K562 (cell line): Measurements from ENCODE around the gene EOLA1. TPM values are rescaled to one million over a fixed set of nuclear protein-coding genes. Genes with fewer than 3 reads are reported as not detected.

Source experiments
- ATAC-seq: fragments of 200-7000 bp; cut with Tn5 transposase; 3 replicates; pipeline ENCODE4 v1.9.1; 2020; ENCODE audit warnings: moderate library complexity
- BruUV-seq: library from RNA; stranded (reverse); fragments of 400-500 nt; replicated peaks from 2 replicates; lab custom pipeline; 2021; lab: Mats Ljungman, UMichigan
- CTCF ChIA-PET: fragments of 300-600 bp; formaldehyde crosslinking; extraction: SDS; loops from one replicate; lab custom pipeline; 2021; ENCODE audit warnings: low intra/inter-chr PET ratio; lab: Yijun Ruan, JAX
- POLR2A ChIA-PET: fragments of 300-600, 350-650 bp; sonication (Branson Sonifier 250); formaldehyde crosslinking; extraction: SDS; loops from one replicate; lab custom pipeline; 2021; ENCODE audit warnings: antibody characterized with exemption, inconsistent platforms; lab: Yijun Ruan, JAX
- DNase-seq, 4 experiments: peaks; one replicate each; pipeline versions ENCODE4 v3.0.0 to v3.0.0-alpha.2; 2011 to 2018; ENCODE audit warnings: low spot score in 3 of 4, mixed read lengths in 3 of 4; ENCODE audit errors: extremely low read depth in 1 of 4
- FAIRE-seq: peaks from 2 replicates; lab custom pipeline; 2011; peaks lifted over from hg19 to GRCh38; lab: Jason Lieb, UNC
- H2AFZ ChIP-seq: 2 replicates; pipeline ENCODE4 v1.6.0; 2011; ENCODE audit warnings: low read depth, low read length, control low read depth, inconsistent platforms
- H3K27ac ChIP-seq: fragments of 200-600 bp; 3 replicates; pipeline ENCODE4 v1.8.0; 2011; ENCODE audit warnings: low read depth, mild to moderate bottlenecking, control low read depth, inconsistent platforms, low read length, moderate library complexity, mixed read lengths; ENCODE audit errors: extremely low read depth
- H3K27me3 ChIP-seq, 2 experiments: fragments of 300-600 bp in 1 of 2; 2 replicates in 1 of 2; 3 replicates in 1 of 2; pipeline versions ENCODE4 v1.6.0 to v1.8.0; 2011; ENCODE audit warnings: inconsistent platforms in 2 of 2, low read length in 2 of 2, mild to moderate bottlenecking in 1 of 2, mixed read lengths in 1 of 2, moderate library complexity in 1 of 2; ENCODE audit not compliant: control insufficient read depth in 2 of 2, insufficient read depth in 2 of 2
- H3K36me3 ChIP-seq: fragments of 300-600 bp; 3 replicates; pipeline ENCODE4 v1.8.0; 2011; ENCODE audit warnings: mild to moderate bottlenecking, low read length, inconsistent platforms; ENCODE audit not compliant: control insufficient read depth, insufficient read depth
- H3K4me1 ChIP-seq, 2 experiments: fragments of 200-600 bp in 1 of 2; replicated peaks in 1 of 2; 2 replicates in 1 of 2; 3 replicates in 1 of 2; pipeline versions ENCODE4 v1.5.1 to v1.8.0; 2011; ENCODE audit warnings: inconsistent platforms in 2 of 2, low read length in 2 of 2, mild to moderate bottlenecking in 1 of 2, mixed read lengths in 1 of 2, moderate library complexity in 1 of 2; ENCODE audit not compliant: control insufficient read depth in 2 of 2, insufficient read depth in 2 of 2
- H3K4me2 ChIP-seq: 2 replicates; pipeline ENCODE4 v1.6.1; 2011; ENCODE audit warnings: low read length, control low read depth, inconsistent platforms, mixed read lengths; ENCODE audit not compliant: insufficient read depth
- H3K4me3 ChIP-seq: fragments of 200-600 bp; sonication (generic), shearing (Covaris generic); 2 replicates; pipeline ENCODE4 v1.5.1; 2016; ENCODE audit warnings: control low read depth, inconsistent platforms
- H3K79me2 ChIP-seq: fragments of 200-600 bp; 3 replicates; pipeline ENCODE4 v1.8.0; 2011; ENCODE audit warnings: low read length, inconsistent platforms; ENCODE audit not compliant: control insufficient read depth, insufficient read depth
- H3K9ac ChIP-seq, 2 experiments: 2 replicates each; pipeline versions ENCODE4 v1.6.0 to v1.6.1; 2011; ENCODE audit warnings: low read depth in 2 of 2, low read length in 2 of 2, control low read depth in 1 of 2, inconsistent platforms in 1 of 2, mild to moderate bottlenecking in 1 of 2, mixed read lengths in 1 of 2; ENCODE audit not compliant: insufficient read depth in 1 of 2
- H3K9me1 ChIP-seq: one replicate; pipeline ENCODE4 v1.6.0; 2011; ENCODE audit warnings: inconsistent platforms, mild to moderate bottlenecking, low read length, moderate library complexity; ENCODE audit not compliant: control insufficient read depth, insufficient read depth
- H3K9me3 ChIP-seq: replicated peaks from 2 replicates; pipeline ENCODE4 v1.5.1; 2011; ENCODE audit warnings: low read depth, low read length, inconsistent platforms; ENCODE audit not compliant: control insufficient read depth, insufficient read depth
- H4K20me1 ChIP-seq: replicated peaks from 2 replicates; pipeline ENCODE4 v1.6.1; 2011; ENCODE audit warnings: low read length, inconsistent platforms, mixed read lengths; ENCODE audit not compliant: control insufficient read depth, insufficient read depth
- HEY1 ChIP-seq: fragments of 250-450 bp; sonication (Bioruptor Pico); IDR thresholded peaks from 2 replicates; pipeline ENCODE4 v1.5.0; 2020; ENCODE audit warnings: mild to moderate bottlenecking, moderate library complexity, borderline replicate concordance
- LEF1 ChIP-seq: fragments of 450-650 bp; IDR thresholded peaks from 2 replicates; pipeline ENCODE4 v1.6.1; 2016; ENCODE audit warnings: mild to moderate bottlenecking
- SETDB1 ChIP-seq: IDR thresholded peaks from one replicate; pipeline ENCODE4 v1.6.1; 2012; ENCODE audit warnings: low read length, control low read depth, inconsistent platforms
- ZBTB43 ChIP-seq: sonication (generic); formaldehyde crosslinking; IDR thresholded peaks from 2 replicates; pipeline ENCODE4 v1.8.0; 2023; ENCODE audit warnings: mild to moderate bottlenecking, missing genetic modification reagents
- ZEB2 ChIP-seq: fragments of 450-650 bp; IDR thresholded peaks from 2 replicates; pipeline ENCODE4 v1.6.1; 2016
- ZNF316 ChIP-seq: fragments of 450-650 bp; IDR thresholded peaks from 2 replicates; pipeline ENCODE4 v1.6.1; 2016
- WGBS: fragments of 100-300 bp; shearing (Covaris generic); methylation state at CpG from one replicate; pipeline ENCODE4 v1.1.6; 2016; ENCODE audit warnings: low coverage, mixed read lengths; ENCODE audit not compliant: insufficient coverage; ENCODE audit errors: missing lambda C conversion rate; 5-methylcytosine and 5-hydroxymethylcytosine counted together
- in situ Hi-C: fragments of 300-500 bp; cut with MboI; formaldehyde crosslinking; loops from 4 replicates; pipeline ENCODE4 v1.15.0; 2018; ENCODE audit warnings: inconsistent platforms, mixed read lengths
- intact Hi-C: fragments of 100-400 bp; cut with micrococcal nuclease; formaldehyde crosslinking; loops from 2 replicates; pipeline ENCODE4 v1.14.2; 2022
- polyA plus RNA-seq, 8 experiments: library from polyadenylated mRNA; depleted of rRNA in 4 of 8; stranded (reverse) in 5 of 8; unstranded in 3 of 8; fragments of >200 nt; fragmentation: Nextera tagmentation in 2 of 8; fragmentation: Illumina TruSeq in 1 of 8; extraction: Ambion mirVana in 2 of 8; extraction: Trizol in 1 of 8; gene quantifications; 2 replicates each; pipeline versions ENCODE4 v1.2.1 to v1.2.3, GENCODE V29; 2011 to 2014; ENCODE audit warnings: inconsistent platforms in 1 of 8, missing spikeins in 1 of 8
- total RNA-seq, 7 experiments: library from RNA; depleted of rRNA in 6 of 7; stranded (reverse); fragments of >200 nt in 6 of 7; fragmentation: Illumina TruSeq in 2 of 7; extraction: Trizol in 2 of 7; gene quantifications; 2 replicates each; pipeline versions ENCODE4 v1.2.1 to v1.2.3, GENCODE V29; 2011 to 2021; ENCODE audit warnings: low replicate concordance in 1 of 7
- TF ChIP-seq, protein P1 (sequence below): fragments of 250-450 bp; sonication (Bioruptor Pico); IDR thresholded peaks from 2 replicates; pipeline ENCODE4 v1.4.0; 2020

The EOLA1 gene
- total and polyA plus RNA-seq, 9 of the 15 experiments (the other 6 are each of a cell fraction or from before 2014, with no cell fraction given) = 6.3 to 32.9 (median 18.2) TPM

GRCh38 chrX:149497626-149498025 lies 43.2 kb upstream of the EOLA1 start (continued):
- TF ChIP-seq, protein P1, sequence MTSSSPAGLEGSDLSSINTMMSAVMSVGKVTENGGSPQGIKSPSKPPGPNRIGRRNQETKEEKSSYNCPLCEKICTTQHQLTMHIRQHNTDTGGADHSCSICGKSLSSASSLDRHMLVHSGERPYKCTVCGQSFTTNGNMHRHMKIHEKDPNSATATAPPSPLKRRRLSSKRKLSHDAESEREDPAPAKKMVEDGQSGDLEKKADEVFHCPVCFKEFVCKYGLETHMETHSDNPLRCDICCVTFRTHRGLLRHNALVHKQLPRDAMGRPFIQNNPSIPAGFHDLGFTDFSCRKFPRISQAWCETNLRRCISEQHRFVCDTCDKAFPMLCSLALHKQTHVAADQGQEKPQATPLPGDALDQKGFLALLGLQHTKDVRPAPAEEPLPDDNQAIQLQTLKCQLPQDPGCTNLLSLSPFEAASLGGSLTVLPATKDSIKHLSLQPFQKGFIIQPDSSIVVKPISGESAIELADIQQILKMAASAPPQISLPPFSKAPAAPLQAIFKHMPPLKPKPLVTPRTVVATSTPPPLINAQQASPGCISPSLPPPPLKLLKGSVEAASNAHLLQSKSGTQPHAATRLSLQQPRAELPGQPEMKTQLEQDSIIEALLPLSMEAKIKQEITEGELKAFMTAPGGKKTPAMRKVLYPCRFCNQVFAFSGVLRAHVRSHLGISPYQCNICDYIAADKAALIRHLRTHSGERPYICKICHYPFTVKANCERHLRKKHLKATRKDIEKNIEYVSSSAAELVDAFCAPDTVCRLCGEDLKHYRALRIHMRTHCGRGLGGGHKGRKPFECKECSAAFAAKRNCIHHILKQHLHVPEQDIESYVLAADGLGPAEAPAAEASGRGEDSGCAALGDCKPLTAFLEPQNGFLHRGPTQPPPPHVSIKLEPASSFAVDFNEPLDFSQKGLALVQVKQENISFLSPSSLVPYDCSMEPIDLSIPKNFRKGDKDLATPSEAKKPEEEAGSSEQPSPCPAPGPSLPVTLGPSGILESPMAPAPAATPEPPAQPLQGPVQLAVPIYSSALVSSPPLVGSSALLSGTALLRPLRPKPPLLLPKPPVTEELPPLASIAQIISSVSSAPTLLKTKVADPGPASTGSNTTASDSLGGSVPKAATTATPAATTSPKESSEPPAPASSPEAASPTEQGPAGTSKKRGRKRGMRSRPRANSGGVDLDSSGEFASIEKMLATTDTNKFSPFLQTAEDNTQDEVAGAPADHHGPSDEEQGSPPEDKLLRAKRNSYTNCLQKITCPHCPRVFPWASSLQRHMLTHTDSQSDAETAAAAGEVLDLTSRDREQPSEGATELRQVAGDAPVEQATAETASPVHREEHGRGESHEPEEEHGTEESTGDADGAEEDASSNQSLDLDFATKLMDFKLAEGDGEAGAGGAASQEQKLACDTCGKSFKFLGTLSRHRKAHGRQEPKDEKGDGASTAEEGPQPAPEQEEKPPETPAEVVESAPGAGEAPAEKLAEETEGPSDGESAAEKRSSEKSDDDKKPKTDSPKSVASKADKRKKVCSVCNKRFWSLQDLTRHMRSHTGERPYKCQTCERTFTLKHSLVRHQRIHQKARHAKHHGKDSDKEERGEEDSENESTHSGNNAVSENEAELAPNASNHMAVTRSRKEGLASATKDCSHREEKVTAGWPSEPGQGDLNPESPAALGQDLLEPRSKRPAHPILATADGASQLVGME (CRISPR knock-in tag) = no peak
- TF ChIP-seq SETDB1 = no peak
- no peak for TF ChIP-seq LEF1

DNA sequence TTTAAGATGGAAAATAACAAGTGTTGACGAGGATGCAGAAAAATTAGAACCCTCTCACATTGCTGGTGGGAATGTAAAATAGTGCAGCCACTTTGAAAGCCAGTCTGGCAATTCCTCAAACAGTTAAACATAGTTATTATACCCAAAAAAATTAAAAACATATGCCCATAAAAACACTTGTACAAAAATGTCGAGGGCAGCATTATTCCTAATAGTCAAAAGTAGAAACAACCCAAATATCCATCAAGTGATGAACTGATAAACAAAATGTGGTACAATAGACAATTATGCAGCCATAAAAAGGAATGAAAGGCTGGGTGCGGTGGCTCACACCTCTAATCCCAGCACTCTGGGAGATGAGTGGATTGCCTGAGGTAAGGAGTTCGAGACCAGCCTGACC lies 42.0 kb upstream of the EOLA1 start:
- 60% methylated on average over 4 of the region's 4 CpGs for WGBS
- Histone ChIP-seq H3K27ac (no peak overlapping the region), H3K27me3 (no peaks in the 10 kb centered on the region), H3K36me3 (peaks cover 11% of the 10 kb centered on the region; the same call in 2 of the 3 replicates), H3K9me1 (no peaks in the 10 kb centered on the region), H3K9me3 (no peaks in the 10 kb centered on the region), H2AFZ (no peak overlapping the region), H3K9ac (no peak overlapping the region), H3K4me1 (peaks cover 0 to 3% of the 10 kb centered on the region in 2 experiments; a peak in 1 of 5 replicates), H3K4me2 (no peak overlapping the region), H3K4me3 (no peak overlapping the region), H4K20me1 (no peaks in the 10 kb centered on the region), H3K79me2 (no peaks in the 10 kb centered on the region)
- DNase-seq (no peak), ATAC-seq (no peak), FAIRE-seq (no peak)
- no TSS peak for BruUV-seq
- intact Hi-C loops = no loop called here
- POLR2A ChIA-PET = no interaction called here
- CTCF ChIA-PET = no interaction called here
- in situ Hi-C loops = no loop called here
- TF ChIP-seq ZNF316 (peak; percentile 27; the same call in 1 of the 2 replicates), ZBTB43 (CRISPR knock-in tag) (no peak), ZEB2 (no peak), HEY1 (CRISPR knock-in tag) (no peak)
